ENCODE measurements around the gene PLPP1.

- TF ChIP-seq CTCF (IDR thresholded peaks at IDR 0.05; ENCODE audit: low read depth, low read length), result no peak
- no peak for TF ChIP-seq MAX (IDR thresholded peaks at IDR 0.05; ENCODE audit: low read depth, low read length)
These were observed 5.3 kb upstream of the PLPP1 start for GRCh38 chr5:55540024-55540423.

All from NB4 (cell line).